Keratinocyte (primary cell): ENCODE data around the gene SLC66A1.

Experiments
- EZH2 ChIP-seq: IDR thresholded peaks from one replicate; pipeline ENCODE4 v1.6.1; 2012; ENCODE audit warnings: inconsistent platforms, mild to moderate bottlenecking, low read length, moderate library complexity
- TF ChIP-seq, protein P1 (sequence below), 3 experiments: IDR thresholded peaks in 1 of 3; conservative IDR thresholded peaks in 1 of 3; optimal IDR thresholded peaks in 1 of 3; 2 replicates in 2 of 3; 3 replicates in 1 of 3; pipeline versions ENCODE3 to v1.5.1; 2011; ENCODE audit warnings: low read length in 3 of 3, mild to moderate bottlenecking in 3 of 3, moderate library complexity in 2 of 3, control low read depth in 1 of 3, inconsistent platforms in 1 of 3; ENCODE audit not compliant: insufficient read depth in 2 of 3; ENCODE audit errors: extremely low read depth in 1 of 3

GRCh38 chr1:19377812-19378718 lies 65.9 kb downstream of the SLC66A1 start:
- TF ChIP-seq, protein P1, sequence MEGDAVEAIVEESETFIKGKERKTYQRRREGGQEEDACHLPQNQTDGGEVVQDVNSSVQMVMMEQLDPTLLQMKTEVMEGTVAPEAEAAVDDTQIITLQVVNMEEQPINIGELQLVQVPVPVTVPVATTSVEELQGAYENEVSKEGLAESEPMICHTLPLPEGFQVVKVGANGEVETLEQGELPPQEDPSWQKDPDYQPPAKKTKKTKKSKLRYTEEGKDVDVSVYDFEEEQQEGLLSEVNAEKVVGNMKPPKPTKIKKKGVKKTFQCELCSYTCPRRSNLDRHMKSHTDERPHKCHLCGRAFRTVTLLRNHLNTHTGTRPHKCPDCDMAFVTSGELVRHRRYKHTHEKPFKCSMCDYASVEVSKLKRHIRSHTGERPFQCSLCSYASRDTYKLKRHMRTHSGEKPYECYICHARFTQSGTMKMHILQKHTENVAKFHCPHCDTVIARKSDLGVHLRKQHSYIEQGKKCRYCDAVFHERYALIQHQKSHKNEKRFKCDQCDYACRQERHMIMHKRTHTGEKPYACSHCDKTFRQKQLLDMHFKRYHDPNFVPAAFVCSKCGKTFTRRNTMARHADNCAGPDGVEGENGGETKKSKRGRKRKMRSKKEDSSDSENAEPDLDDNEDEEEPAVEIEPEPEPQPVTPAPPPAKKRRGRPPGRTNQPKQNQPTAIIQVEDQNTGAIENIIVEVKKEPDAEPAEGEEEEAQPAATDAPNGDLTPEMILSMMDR (optimal IDR thresholded peaks at IDR 0.05 in 1 of 3, IDR thresholded peaks at IDR 0.05 in 1 of 3, conservative IDR thresholded peaks at IDR 0.05 in 1 of 3; ENCODE audit: extremely low read depth in 1 of 3, insufficient read depth in 2 of 3, low read length in 3 of 3) = no peak
- TF ChIP-seq EZH2 = no peak
